Hematopoietic multipotent progenitor cell treated with erythropoietin and hydrocortisone succinate and interleukin-3 and kit ligand, for 4 days (in vitro differentiated cells): Measurements from ENCODE around the gene SEC24A.
"Not testable (repeated sequence)": the region's sequence is repeated elsewhere in the genome, so short reads cannot be mapped to it uniquely, and the experiment has no call there.

ENCODE experiments used
- DNase-seq: peaks from one replicate; pipeline ENCODE4 v3.0.0-alpha.2; 2015

The SEC24A gene

GRCh38 chr5:134650660-134651059 lies 2.1 kb downstream of the SEC24A start:
- DNase-seq, result not testable (repeated sequence)

- DNase-seq, result no peak
Observed at GRCh38 chr5:134651531-134651930, 2.9 kb downstream of the SEC24A start.

DNA sequence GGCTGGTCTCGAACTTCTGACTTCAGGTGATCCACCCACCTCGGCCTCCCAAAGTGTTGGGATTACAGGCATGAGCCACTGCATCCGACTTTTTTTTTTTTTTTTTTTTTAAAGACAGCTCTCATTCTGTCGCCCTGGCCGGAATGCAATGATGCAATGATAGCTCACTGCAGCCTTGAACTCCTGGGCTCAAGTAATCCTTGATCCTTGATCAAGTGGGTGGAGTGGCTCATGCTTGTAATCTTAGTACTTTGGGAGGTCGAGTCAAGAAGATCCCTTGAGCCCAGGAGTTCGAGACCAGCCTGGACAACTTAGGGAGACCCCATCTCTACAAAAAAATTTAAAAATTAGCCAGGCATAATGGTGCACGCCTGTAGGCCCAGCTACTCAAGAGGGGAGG lies 8.1 kb downstream of the SEC24A start:
- DNase-seq, result no peak

DNA sequence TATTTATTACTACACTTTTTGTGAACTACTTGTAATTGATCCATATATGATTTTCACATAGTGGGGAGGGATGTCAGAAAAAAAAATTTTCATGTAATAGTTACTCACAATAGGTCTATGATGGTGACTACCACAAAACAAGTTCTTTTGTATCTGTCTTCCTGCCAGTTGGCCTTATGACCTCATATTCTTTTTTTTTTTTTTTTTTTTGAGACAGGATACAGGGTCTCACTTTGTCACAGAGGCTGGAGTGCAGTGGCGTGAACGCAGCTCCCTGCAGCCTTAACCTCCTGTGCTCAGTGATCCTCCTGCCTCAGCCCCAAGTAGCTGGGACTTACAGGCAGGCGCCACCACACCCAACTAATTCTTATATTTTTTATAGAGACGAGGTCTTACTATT lies 10.9 kb downstream of the SEC24A start:
- no peak for DNase-seq

DNA sequence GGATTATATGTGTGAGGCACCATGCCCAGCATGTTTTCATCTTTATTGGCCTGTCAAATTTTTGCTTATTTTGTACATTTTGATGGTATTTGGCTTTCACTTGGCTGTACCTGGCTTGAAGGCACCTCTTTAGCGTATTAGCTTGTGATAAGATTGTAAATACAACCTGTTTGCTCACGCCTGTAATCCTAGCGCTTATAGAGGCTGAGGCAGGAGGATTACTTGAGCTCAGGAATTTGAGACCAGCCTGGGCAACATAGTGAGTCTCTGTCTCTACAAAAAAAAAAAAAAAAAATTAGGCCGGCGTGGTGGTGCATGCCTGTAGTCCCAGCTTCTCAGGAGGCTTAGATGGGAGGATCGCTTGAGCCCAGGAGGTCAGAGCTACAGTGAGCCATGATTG lies 11.3 kb downstream of the SEC24A start:
- no peak for DNase-seq

GRCh38 chr5:134662971-134663370 lies 14.4 kb downstream of the SEC24A start:
- no peak for DNase-seq

DNA sequence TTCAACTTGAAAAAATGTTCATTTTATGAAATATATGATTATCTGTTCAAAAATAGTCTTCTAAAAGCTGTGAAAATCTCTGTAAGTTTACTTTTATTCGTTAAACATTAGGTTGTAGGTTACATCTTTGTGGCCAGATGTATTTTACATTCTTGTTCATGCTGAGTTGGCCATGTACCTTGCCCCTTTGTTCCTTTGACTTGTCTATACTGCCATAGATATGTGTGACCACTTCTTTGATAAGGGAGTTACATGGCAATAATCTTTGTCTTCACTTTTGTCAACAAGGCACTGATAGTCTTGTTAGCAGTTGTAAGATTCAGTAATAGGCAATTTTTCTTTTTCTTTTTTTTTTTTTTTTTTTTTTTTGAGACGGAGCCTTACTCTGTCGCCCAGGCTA lies 15.9 kb downstream of the SEC24A start:
- no peak for DNase-seq

DNA sequence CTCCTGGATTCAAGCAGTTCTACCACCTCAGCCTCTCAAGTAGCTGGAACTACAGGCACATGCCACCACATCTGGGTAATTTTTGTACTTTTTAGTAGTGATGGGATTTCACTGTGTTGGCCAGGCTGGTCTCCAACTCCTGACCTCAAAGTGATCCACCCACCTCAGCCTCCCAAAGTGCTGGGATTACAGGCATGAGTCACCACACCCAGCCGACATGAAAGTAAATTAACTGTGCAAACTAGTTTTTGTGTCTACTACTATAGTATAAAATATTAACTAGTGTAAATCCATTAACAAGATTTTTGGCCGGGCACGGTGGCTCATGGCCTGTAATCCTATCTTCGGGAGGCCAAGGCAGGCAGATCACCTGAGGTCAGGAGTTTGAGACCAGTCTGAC lies 25.0 kb downstream of the SEC24A start:
- DNase-seq, result not testable (repeated sequence)

DNA sequence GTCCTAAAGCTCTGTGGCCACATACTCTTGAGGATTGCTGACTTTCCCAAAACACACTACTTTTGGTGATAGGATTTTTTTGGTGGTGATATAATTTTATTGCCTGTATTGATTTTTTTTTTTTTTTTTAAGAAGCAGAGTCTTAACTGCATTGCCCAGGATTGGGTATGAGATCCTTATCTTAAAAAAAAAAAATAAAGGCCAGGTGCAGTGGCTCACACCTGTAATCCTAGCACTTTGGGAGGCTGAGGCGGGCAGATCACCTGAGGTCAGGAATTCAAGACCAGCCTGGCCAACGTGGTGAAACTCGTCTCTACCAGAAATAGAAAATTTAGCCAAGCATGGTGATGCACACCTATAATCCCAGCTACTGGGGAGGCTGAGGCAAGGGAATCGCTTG lies 28.8 kb downstream of the SEC24A start:
- DNase-seq, result not testable (repeated sequence)

DNA sequence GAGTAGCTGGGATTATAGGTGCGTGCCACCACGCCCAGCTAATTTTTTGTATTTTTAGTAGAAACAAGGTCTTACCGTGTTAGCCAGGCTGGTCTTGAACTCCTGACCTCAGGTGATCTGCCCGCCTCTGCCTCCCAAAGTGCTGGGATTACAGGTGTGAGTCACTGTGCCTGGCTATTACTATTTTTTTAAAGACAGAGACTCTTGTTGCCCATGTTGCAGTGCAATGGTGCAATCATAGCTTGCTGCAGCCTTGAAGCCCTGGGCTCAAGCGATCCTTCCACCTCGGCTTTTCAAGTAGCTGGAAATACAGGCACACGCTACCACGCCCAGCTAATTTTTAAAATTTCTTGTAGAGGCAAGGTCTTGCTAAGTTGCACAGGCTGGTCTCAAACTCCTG lies 41.6 kb downstream of the SEC24A start:
- DNase-seq, result not testable (repeated sequence)

DNA sequence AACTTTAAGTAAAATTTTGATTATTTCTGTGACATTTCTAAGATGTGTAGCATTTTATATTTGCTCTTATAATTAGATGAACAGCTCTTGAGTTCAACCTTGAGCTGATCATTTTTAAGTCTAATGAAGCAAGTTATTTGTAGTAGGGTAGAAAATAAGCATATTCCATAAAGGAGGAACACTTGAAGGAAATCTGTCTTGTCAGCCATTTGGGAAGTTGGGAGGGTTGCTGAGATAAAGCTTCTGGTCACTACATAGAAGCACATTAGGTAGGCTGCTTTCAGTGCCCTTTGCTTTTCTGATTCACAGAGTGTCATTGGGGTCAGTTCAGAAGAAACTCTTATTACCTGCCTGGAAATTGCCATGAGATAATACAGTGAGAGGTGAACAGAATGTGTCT lies 44.1 kb downstream of the SEC24A start:
- no peak for DNase-seq

DNA sequence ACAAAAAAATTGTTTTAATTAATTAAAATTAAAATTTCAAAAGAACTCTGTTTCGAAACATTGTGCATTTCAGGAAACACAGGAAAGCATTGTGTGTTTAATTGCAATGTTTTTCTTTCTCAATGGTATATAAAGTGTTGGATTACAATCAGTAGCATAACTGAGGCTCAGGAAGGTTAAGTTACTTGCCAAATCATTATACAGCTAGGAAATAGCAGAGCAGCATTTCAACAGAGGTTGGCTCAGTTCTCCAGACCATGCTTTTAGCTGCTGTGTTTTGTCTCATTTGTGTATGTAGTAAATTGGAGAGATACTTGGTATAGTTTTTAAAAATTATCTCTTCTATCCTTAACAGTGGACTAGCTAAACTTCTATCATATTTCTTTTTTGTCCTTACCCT lies 59.7 kb downstream of the SEC24A start:
- DNase-seq, result no peak

GRCh38 chr5:134714120-134714519 lies 65.5 kb downstream of the SEC24A start:
- peak; percentile 41 for DNase-seq

DNA sequence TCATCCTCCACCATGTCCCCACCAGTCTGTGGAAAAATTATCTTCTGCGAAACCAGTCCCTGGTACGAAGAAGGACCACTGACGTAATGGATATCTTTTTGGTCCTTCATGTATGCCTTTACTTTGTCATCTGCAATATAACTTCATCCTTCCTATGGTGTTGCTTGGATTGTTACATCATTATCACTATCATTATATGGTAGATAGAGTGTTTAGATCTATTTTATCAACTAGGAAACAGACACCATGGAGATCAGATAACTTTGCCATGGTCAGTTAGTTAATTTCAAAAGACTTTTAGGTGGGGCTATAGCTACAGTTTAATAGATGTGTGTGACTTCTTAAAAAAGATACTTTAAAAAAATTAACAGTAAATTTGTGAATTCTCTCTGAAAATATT lies 66.0 kb downstream of the SEC24A start:
- DNase-seq, result peak; percentile 72

DNA sequence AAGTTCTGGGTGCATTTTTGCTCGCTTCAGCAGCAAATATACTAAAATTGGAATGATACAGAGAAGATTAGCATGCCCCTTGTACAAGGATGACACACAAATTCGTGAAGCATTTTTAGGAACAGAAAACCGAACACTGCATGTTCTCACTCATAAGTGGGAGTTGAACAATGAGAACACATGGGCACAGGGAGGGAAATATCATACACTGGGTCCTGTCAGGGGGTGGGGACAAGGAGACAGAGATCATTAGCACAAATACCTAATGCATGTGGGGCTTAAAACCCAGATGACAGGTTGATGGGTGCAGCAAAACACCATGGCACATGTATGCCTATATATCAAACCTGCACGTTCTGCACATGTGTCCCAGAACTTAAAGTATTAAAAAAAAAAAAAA lies 66.9 kb downstream of the SEC24A start:
- not testable (repeated sequence) for DNase-seq

GRCh38 chr5:134724872-134725271 lies 76.3 kb downstream of the SEC24A start:
- no peak for DNase-seq

DNA sequence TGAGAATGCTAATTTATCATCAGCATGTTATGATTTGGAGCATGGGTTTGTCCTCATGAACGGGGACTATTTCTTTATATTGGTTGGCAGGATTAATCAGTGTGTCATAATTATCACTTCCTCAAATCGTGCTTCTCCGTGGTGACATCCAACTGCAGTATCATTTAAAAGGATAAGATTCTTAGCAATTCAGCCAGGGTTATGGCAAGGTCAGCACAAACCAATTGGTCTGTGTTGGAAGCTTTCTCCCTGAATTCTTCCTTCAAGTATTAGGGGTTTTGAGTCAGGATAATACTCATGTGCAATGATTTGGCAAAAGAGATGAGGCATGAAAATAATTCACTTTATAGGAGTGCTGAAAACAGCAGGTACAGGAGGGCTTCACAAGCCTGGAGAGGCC lies 84.2 kb downstream of the SEC24A start:
- DNase-seq, result peak; percentile 40

- DNase-seq, result peak; percentile 49
Observed at GRCh38 chr5:134735243-134735642, 86.7 kb downstream of the SEC24A start.

GRCh38 chr5:134736173-134736812 lies 87.7 kb downstream of the SEC24A start:
- DNase-seq, result peak; percentile 66

GRCh38 chr5:134738133-134738962 lies 89.8 kb downstream of the SEC24A start, which contains the start of gene CAMLG:
TSS of gene CAMLG (plus strand) at chr5:134738548. CDS start at chr5:134738621, 73 bp downstream.
- peak; percentile 99 for DNase-seq

DNA sequence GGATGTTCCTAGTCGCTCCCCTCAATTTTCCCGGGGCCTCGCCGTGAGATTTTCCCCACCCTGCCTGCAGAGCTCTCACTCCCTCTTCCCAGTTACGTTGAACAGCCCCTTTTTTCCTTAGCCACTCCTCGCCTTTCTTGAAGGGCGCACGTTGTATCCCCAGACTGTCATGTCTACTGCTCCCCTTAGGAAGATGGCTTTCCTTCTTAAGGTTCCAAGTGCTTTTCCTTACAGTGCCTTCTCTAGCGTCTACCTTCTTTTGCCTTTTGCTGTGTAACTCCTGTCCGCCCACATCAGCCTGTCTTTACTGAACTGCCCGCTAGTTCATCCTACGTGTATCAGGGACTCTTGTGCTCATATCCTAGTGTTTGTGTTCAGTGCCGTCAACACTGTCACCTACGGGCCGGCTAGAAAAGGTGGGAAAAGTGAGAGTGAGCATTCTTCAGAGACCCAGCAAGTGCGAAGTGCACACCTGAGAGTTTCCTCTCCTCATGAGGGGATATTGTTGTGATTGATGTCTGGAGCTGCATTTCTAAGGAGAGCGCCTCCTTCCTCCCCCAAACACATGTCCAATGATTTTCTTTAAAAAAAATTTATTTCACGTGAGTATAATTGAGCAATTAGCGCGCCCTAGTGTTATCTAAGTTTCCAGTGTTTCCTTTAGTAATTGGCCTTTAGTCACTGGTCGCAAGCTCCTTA lies 90.5 kb downstream of the SEC24A start:
- DNase-seq, result peak; percentile 93

DNA sequence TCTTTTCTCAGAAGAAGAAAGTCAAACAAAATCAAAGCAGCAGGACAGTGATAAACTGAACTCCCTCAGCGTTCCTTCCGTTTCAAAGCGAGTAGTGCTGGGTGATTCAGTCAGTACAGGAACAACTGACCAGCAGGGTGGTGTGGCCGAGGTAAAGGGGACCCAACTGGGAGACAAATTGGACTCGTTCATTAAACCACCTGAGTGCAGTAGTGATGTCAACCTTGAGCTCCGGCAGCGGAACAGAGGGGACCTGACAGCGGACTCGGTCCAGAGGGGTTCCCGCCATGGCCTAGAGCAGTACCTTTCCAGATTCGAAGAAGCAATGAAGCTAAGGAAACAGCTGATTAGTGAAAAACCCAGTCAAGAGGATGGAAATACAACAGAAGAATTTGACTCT lies 92.5 kb downstream of the SEC24A start:
- DNase-seq, result no peak

DNA sequence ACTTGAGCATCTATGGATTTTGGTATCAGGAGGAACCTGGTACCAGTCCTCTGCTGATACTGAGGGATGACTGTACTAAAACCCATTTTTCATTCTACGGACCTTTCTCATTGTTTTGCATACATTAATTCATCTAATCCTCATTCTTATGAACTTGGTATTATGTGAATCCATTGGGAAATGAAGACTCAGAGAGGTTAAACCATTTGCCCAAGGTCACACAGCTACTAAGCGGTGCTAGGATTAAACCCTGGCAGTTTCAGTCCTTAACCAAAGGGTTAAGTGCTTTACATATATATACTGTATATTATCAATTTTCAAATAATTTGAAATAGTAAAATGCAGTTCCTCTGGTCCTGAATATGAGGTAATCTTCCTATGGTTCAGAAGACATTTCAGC lies 93.5 kb downstream of the SEC24A start:
- no peak for DNase-seq

GRCh38 chr5:134749415-134749814 lies 100.8 kb downstream of the SEC24A start:
- no peak for DNase-seq
